HTR-8/SVneo (cell line): Measurements from ENCODE around the gene MTCL1.

Experiments used
- DNase-seq: peaks from one replicate; pipeline ENCODE4 v3.0.0; 2011; ENCODE audit warnings: low spot score, mixed read lengths; ENCODE audit not compliant: insufficient read length
- FAIRE-seq: peaks from 2 replicates; lab custom pipeline; 2011; peaks lifted over from hg19 to GRCh38; lab: Jason Lieb, UNC

The MTCL1 gene

GRCh38 chr18:8847900-8848299 is 142.5 kb downstream of the MTCL1 start:
- DNase-seq (no peak), FAIRE-seq (no peak)

GRCh38 chr18:8848541-8848940 is 143.2 kb downstream of the MTCL1 start:
- DNase-seq (no peak), FAIRE-seq (no peak)

GRCh38 chr18:8849696-8850095 is 144.3 kb downstream of the MTCL1 start:
- DNase-seq: no peak
- FAIRE-seq: no peak

- no peak for DNase-seq
- FAIRE-seq: no peak
These were observed 146.3 kb downstream of the MTCL1 start for GRCh38 chr18:8851659-8852058.

GRCh38 chr18:8854550-8854949 is 149.2 kb downstream of the MTCL1 start:
- FAIRE-seq (no peak), DNase-seq (no peak)

- DNase-seq (no peak), FAIRE-seq (no peak)
These were observed 149.6 kb downstream of the MTCL1 start for GRCh38 chr18:8854962-8855361.

- no peak for DNase-seq
- FAIRE-seq: no peak
These were observed 150.9 kb downstream of the MTCL1 start for GRCh38 chr18:8856212-8856611.

GRCh38 chr18:8856769-8857393 is 151.5 kb downstream of the MTCL1 start:
- no peak for FAIRE-seq

GRCh38 chr18:8857806-8858205 is 152.4 kb downstream of the MTCL1 start:
- DNase-seq (no peak), FAIRE-seq (no peak)

More at GRCh38 chr18:8856769-8857393, 151.5 kb downstream of the MTCL1 start:
- no peak for DNase-seq

- DNase-seq (peak; percentile 57), FAIRE-seq (peak; percentile 70)
These were observed 153.6 kb downstream of the MTCL1 start for GRCh38 chr18:8858888-8859511.

- FAIRE-seq (no peak), DNase-seq (no peak)
These were observed 155.7 kb downstream of the MTCL1 start for GRCh38 chr18:8860845-8861642.

- no peak for DNase-seq
- no peak for FAIRE-seq
These were observed 158.1 kb downstream of the MTCL1 start for GRCh38 chr18:8863427-8863826.

GRCh38 chr18:8865934-8866333 is 160.6 kb downstream of the MTCL1 start:
- DNase-seq (no peak), FAIRE-seq (no peak)

GRCh38 chr18:8866679-8867078 is 161.3 kb downstream of the MTCL1 start:
- DNase-seq: no peak

GRCh38 chr18:8868276-8868675 is 162.9 kb downstream of the MTCL1 start:
- no peak for DNase-seq
- no peak for FAIRE-seq

More at GRCh38 chr18:8866679-8867078, 161.3 kb downstream of the MTCL1 start:
- FAIRE-seq: no peak

GRCh38 chr18:8868779-8869415 is 163.5 kb downstream of the MTCL1 start:
- FAIRE-seq (no peak), DNase-seq (no peak)

GRCh38 chr18:8869696-8870095 is 164.3 kb downstream of the MTCL1 start:
- no peak for DNase-seq
- no peak for FAIRE-seq

GRCh38 chr18:8870528-8870927 is 165.2 kb downstream of the MTCL1 start:
- DNase-seq (no peak), FAIRE-seq (no peak)

- FAIRE-seq (no peak), DNase-seq (no peak)
These were observed 166.1 kb downstream of the MTCL1 start for GRCh38 chr18:8871489-8871888.

- FAIRE-seq: no peak
- DNase-seq: no peak
These were observed 169.5 kb downstream of the MTCL1 start for GRCh38 chr18:8874872-8875271.

- no peak for FAIRE-seq
- DNase-seq: no peak
These were observed 171.5 kb downstream of the MTCL1 start for GRCh38 chr18:8876887-8877286.
